Hepatic stellate cell (primary cell): Measurements from ENCODE around the gene AOAH.

Source experiments
- DNase-seq: peaks from one replicate; pipeline ENCODE4 v3.0.0; 2011; ENCODE audit warnings: low spot score

The AOAH gene

GRCh38 chr7:36690514-36691187 is 33.6 kb downstream of the AOAH start:
- no peak for DNase-seq

DNA sequence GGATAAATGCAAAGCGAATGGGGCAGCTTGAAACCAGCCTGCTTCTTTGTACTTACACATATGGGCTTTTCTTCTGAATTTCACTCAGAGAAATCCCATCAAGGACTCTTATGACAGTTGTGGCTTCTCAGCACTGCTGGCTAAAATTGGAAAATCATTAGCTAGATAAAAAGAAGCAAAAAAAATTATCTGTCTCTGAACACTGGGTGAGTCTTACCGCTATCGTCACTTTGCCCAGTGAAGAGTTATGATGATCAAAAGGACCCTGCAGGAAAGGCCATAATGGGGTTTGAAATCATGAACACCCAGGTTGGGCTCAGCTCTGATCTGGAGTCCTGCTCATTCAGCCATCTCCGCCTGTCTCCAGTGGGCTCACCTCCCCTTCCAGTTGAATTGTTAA is 34.3 kb downstream of the AOAH start:
- DNase-seq = no peak

DNA sequence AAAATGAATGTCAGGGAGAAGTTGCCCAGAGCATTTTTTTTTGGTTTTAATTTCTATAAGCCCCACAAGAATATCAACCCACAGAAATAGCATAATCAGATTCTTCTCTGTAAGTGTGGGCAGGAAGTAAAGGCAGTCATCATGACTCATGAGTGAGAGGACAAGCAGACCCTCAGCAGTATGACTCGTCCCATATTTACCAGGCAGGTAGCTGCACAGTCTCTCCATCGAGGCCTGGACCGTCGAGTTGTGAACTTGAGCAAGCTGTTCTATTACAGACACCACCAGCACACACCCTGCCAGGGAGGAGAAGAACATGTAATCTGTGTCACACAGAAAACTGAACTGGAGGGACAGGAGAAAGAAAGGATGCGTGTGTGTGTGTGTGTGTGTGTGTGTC is 37.8 kb downstream of the AOAH start:
- no peak for DNase-seq

DNA sequence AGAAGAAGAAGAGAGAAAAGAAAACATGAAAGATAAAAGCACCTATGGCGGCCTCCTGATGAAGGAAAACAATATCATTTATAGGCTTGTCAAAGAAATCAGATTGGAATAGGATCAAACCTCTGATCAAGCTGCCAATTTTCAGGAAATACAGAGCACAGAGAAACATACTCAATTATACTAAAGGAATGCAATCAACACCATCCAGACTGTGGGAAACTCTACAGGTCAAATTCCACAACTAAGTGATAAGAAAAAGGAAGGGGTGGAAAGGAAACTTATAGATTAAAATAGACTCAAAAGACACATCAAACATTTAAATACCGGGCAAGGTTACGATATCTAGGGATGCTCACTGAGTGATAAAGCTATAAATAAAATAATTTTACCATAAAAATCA is 39.3 kb downstream of the AOAH start:
- DNase-seq = no peak

- DNase-seq = no peak
Measured at GRCh38 chr7:36683695-36684357, 40.5 kb downstream of the AOAH start.

DNA sequence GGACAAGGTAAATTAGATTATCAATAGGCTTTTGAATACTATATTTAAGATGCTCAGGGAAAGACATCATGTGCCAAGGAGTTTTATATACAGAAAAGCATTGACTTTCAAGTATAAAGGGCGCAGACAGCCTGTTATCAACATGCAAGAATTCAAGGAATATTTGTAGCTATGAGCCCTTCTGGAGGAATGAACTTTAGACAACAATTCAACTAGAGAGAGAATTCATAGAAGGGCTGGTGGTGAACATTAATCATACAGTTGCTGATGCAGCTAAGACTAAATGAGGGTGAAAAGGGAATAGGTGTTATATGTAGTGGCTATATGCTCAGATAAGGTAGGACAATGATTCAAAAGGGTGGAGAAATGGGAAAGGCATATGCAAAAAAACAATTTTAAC is 41.2 kb downstream of the AOAH start:
- no peak for DNase-seq

GRCh38 chr7:36682102-36682501 is 42.2 kb downstream of the AOAH start:
- no peak for DNase-seq

DNA sequence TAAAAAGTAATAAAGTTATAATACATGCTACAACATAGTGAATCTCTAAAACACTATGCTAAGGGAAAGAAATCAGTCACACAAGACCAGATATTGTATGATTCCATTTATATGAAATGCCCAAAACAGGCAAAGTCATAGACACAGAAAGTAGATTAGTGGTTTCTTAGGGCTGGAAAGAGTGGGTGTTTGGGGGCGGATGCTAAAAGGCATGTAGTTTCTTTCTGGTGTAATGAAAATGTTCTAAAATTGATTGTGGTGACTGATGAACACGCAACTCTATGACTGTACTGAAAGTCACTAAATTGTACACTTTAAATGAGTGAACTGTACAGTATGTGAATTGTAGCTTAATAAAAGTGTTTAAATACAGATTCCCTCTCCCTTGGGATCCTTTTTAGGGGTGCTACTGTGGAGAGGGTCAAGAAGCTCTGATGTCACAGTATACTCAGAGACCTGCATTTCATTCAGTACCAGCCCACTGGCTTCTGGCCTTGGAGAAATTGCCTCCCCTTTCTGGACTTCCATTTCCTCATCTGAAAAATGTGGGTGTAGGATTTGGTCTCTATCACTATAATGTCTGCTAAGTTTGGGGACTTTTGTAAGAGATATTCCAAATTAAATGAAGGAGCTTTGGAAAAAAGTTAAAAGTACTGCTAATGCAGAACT is 46.4 kb downstream of the AOAH start:
- no peak for DNase-seq

GRCh38 chr7:36673703-36674102 is 50.6 kb downstream of the AOAH start:
- DNase-seq = no peak

- no peak for DNase-seq
Measured at GRCh38 chr7:36671432-36671829, 52.9 kb downstream of the AOAH start.

- peak; percentile 41 for DNase-seq
Measured at GRCh38 chr7:36670585-36671431, 53.5 kb downstream of the AOAH start.

DNA sequence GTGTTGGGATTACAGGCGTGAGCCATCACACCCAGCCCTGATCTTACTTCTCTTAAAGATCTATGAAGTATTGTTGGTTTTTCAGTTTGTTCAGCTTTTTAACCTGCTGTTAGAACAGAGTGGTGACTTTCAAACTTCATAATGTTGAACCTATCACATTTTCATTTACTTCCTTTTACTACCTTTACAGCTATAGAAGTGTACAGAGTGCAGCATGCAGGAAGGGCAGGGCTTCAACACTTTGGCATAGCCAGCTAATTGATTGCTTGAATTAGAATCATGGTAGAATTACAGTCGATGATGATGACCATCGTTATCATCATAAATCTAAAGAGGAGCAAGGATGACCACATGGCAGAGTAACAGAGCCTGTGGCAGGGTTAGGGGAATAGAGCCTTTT is 55.5 kb downstream of the AOAH start:
- DNase-seq = no peak

GRCh38 chr7:36668080-36668479 is 56.2 kb downstream of the AOAH start:
- no peak for DNase-seq

DNA sequence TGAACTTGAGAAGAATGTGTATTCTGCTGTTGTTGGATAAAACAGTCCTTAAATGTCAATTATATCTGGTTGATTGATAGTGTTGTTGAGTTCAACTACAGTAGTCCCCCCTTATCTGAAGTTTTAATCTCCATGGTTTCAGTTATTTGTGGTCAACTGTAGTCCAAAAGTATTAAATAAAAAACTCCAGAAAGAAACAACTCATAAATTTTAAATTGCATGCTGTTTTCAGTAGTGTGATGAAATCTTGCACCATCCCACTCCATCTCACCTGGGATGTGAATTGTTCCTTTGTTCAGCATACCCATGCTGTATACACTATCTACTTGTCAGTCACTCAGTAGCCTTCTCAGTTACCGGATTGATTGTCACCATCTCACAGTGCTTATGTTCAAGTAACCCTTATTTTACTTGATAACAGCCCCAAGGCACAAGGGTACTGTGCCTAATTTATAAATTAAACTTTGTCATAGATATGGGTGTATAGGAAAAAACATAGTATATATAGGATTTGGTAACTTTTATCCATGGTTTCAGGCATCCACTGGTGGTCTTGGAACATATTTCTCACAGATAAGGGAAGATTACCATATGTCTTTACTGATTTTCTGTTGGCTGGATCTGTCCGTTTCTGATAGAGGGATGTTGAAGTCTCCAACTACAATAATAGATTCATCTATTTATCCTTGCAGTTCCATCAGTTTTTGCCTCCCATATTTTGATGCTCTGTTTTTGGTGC is 57.1 kb downstream of the AOAH start:
- no peak for DNase-seq

DNA sequence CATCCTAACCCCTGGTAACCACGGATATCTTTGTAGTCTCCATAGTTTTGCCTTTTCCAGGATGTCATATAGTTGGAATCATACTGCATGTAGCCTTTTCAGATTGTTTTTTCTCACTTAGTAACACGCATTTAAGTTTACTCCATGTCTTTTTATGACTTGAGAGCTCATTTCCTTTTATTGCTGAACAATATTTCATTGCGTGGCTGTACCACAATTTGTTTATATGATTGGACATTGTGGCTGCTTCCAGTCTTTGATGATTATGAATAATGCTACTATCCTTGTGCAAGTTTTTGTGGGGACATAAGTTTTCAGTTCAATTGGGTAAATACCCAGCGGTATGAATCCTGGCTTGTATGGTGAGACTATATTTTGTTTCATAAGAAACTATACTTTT is 60.8 kb downstream of the AOAH start:
- DNase-seq = no peak

GRCh38 chr7:36661135-36661840 is 63.0 kb downstream of the AOAH start:
- DNase-seq = no peak

DNA sequence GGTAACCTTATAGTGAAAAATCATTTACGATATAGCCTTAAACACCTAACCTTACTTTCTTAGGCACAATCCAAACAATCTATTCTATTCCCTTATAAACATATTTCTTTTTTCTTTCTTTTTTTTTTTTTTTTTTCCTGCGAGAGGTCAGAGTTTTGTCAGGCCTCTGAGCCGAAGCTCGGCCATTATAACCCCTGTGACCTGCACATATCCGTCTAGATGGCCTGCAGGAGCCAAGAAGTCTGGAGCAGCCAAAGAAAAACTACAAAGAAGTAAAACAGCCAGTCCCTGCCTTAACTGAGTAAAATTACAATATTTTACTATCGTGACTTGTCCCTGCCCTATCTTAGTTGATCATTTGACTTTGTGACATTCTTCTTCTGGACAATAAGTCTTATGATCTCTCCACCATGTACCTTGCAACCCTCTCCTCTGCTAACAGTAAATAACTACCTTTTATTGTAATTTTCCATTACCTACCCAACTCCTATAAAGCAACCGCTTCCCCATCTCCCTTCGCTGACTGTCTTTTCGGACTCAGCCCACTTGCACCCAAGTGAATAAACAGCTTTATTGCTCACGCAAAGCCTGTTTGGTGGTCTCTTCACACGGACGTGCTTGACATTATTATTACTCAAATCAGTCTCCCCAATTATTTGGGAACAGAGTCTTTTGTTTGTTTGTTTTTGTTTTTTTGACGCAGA is 64.5 kb downstream of the AOAH start:
- no peak for DNase-seq

GRCh38 chr7:36659172-36659516 is 65.2 kb downstream of the AOAH start:
- DNase-seq = no peak

GRCh38 chr7:36658335-36659171 is 65.7 kb downstream of the AOAH start:
- peak; percentile 37 for DNase-seq
